Upper lobe of left lung (tissue), 6 donors: ENCODE results near the gene SDK1. TPM values are rescaled to one million over a fixed set of nuclear protein-coding genes. Genes with fewer than 3 reads are reported as not detected.

Source experiments
- ATAC-seq, 2 donors: fragments of 200-7000 bp; cut with Tn5 transposase; one replicate each; pipeline ENCODE4 v1.9.1; 2022; ENCODE audit warnings: mild to moderate bottlenecking in 2 of 2, moderate library complexity in 2 of 2; ENCODE audit not compliant: low FRiP score in 2 of 2
- DNase-seq, 2 donors: peaks; one replicate each; pipeline ENCODE4 v3.0.0-alpha.2; 2019 to 2020
- H3K27ac ChIP-seq, 4 donors: fragments of 200-600 bp; sonication (generic); one replicate each; pipeline ENCODE4 v1.5.1; 2016 to 2019
- H3K27me3 ChIP-seq, 4 donors: fragments of 200-600 bp; sonication (generic); one replicate each; pipeline ENCODE4 v1.5.1; 2017 to 2019
- H3K36me3 ChIP-seq, 4 donors: fragments of 200-600 bp; sonication (generic); one replicate each; pipeline ENCODE4 v1.5.1; 2016 to 2019
- H3K4me1 ChIP-seq, 4 donors: fragments of 200-600 bp; sonication (generic); one replicate each; pipeline ENCODE4 v1.5.1; 2018 to 2019
- H3K4me3 ChIP-seq, 4 donors: fragments of 200-600 bp; sonication (generic); one replicate each; pipeline ENCODE4 v1.5.1; 2017 to 2019; ENCODE audit warnings: mild to moderate bottlenecking in 2 of 4, moderate library complexity in 1 of 4
- H3K9me3 ChIP-seq, 4 donors: fragments of 200-600 bp; sonication (generic); one replicate each; pipeline ENCODE4 v1.5.1; 2018 to 2019
- EP300 ChIP-seq, 4 donors: sonication (generic); formaldehyde crosslinking; IDR thresholded peaks; one replicate each; pipeline ENCODE4 v1.5.1; 2017; ENCODE audit warnings: antibody characterized with exemption in 4 of 4, control low read depth in 2 of 4
- POLR2A ChIP-seq, 4 donors: fragments of 450-650 bp; IDR thresholded peaks; one replicate each; pipeline ENCODE4 v1.5.1; 2016 to 2017; ENCODE audit warnings: antibody characterized with exemption in 4 of 4, mild to moderate bottlenecking in 2 of 4
- POLR2AphosphoS5 ChIP-seq, 2 donors: sonication (generic); formaldehyde crosslinking; IDR thresholded peaks; one replicate each; pipeline ENCODE4 v1.5.1; 2017; ENCODE audit warnings: antibody characterized with exemption in 2 of 2
- WGBS, 2 donors: methylation state at CpG; one replicate each; pipeline ENCODE4 v1.1.5; 2017 to 2018; 5-methylcytosine and 5-hydroxymethylcytosine counted together
- total RNA-seq, 6 donors: library from RNA; depleted of rRNA in 4 of 6; stranded (reverse); fragments of >200 nt in 4 of 6; gene quantifications; one replicate each; pipeline versions ENCODE4 v1.1.0 to v1.2.1, GENCODE V29; 2016 to 2021
- TF ChIP-seq, protein P1 (sequence below), 6 experiments: fragments of 450-650 bp in 4 of 6; fragments of 200-600 bp in 2 of 6; sonication (generic) in 2 of 6; IDR thresholded peaks; one replicate each; pipeline ENCODE4 v1.5.1; 2016 to 2019; ENCODE audit warnings: antibody characterized with exemption in 6 of 6
- donor health status: DM: no; HTN: no; CAD: no; lungs with moderate emphysema.
- donor health status: DM: no; HTN: yes; CAD: no; lungs with severe emphysema.

The SDK1 gene
- total RNA-seq, 6 donors from 2014 or later = 9.3 to 90.1 (median 11.8) TPM

DNA sequence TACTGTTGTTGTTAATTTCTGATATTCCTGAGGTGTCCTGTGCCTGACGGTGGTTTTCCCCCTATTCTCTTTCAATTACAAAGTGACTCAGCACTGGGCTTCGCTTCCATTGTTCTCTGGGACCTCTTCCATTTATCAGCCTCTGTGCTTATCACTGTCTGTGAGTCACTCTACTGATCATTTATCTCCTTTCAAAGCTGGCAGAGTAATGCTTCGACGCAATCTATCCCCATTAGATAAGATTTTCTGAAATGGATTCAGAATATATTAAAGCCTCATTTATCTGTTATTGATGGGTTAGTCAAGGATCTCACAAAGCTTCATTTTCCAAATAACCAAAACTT is 679.2 kb downstream of the SDK1 start:
- no peaks in the 10 kb centered on the region for H3K36me3 ChIP-seq
- TF ChIP-seq POLR2AphosphoS5 (IDR thresholded peaks at IDR 0.05) (no peak), POLR2A (IDR thresholded peaks at IDR 0.05) (no peak), EP300 (IDR thresholded peaks at IDR 0.05) (no peak)
- TF ChIP-seq, protein P1, sequence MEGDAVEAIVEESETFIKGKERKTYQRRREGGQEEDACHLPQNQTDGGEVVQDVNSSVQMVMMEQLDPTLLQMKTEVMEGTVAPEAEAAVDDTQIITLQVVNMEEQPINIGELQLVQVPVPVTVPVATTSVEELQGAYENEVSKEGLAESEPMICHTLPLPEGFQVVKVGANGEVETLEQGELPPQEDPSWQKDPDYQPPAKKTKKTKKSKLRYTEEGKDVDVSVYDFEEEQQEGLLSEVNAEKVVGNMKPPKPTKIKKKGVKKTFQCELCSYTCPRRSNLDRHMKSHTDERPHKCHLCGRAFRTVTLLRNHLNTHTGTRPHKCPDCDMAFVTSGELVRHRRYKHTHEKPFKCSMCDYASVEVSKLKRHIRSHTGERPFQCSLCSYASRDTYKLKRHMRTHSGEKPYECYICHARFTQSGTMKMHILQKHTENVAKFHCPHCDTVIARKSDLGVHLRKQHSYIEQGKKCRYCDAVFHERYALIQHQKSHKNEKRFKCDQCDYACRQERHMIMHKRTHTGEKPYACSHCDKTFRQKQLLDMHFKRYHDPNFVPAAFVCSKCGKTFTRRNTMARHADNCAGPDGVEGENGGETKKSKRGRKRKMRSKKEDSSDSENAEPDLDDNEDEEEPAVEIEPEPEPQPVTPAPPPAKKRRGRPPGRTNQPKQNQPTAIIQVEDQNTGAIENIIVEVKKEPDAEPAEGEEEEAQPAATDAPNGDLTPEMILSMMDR (IDR thresholded peaks at IDR 0.05) = no peak
- no peaks in the 10 kb centered on the region for H3K27me3 ChIP-seq
- no peak overlapping the region for H3K27ac ChIP-seq
- no peak overlapping the region for H3K4me3 ChIP-seq
- H3K4me1 ChIP-seq = no peaks in the 10 kb centered on the region
- H3K9me3 ChIP-seq = no peaks in the 10 kb centered on the region
- 53 to 56% methylated on average over 4 of the region's 4 CpGs for WGBS, 2 donors
- peak in 1 of 2 donors; percentile 53 for ATAC-seq
- DNase-seq = no peak

DNA sequence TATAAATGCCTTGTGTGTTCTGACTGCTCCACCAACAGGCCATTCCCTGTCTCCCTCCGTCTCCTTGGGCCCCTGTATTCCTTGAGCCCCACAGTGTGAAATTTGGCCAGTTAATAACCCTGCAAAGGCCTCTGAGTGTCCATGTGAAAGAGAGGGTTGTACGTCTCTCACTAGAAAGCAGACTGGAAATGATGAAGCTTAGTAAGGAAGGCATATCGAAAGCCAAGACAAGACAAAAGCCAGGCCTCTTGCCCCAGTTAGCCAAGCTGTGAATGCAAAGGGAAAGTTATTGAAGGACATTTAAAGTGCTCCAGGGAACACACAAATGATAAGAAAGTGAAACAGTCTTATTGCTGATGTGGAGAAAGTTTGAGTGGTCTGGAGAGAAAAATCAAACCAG is 680.2 kb downstream of the SDK1 start:
- H3K36me3 ChIP-seq = no peaks in the 10 kb centered on the region
- H3K27me3 ChIP-seq = no peaks in the 10 kb centered on the region
- DNase-seq (no peak), ATAC-seq (no peak)
- no peak overlapping the region for H3K27ac ChIP-seq
- TF ChIP-seq EP300 (IDR thresholded peaks at IDR 0.05) (no peak), POLR2A (IDR thresholded peaks at IDR 0.05) (no peak), POLR2AphosphoS5 (IDR thresholded peaks at IDR 0.05) (no peak)
- TF ChIP-seq, protein P1 (IDR thresholded peaks at IDR 0.05) = no peak
- no peaks in the 10 kb centered on the region for H3K9me3 ChIP-seq
- 80 to 92% methylated on average over 3 of the region's 3 CpGs for WGBS, 2 donors
- no peak overlapping the region for H3K4me3 ChIP-seq
- H3K4me1 ChIP-seq = no peaks in the 10 kb centered on the region

DNA sequence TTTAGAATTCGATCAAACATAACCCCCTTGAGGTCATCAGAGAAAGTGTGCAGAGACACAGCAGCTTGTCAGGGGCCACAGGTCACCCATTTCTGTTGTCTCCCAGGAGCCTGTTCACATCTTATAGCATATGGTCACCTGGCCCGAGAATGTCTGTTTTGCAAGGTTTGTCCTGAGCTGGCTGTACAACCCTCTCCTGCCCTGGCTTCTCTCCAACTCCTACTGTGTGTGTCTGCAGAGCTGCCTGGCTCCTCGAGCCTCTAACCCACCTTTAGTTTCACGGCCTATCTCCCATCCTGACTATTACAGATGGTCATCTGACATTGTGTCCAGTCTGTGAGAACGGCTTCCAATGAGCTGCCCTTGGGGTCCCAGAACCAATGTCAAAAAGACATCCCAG is 683.4 kb downstream of the SDK1 start:
- no peak overlapping the region for H3K27ac ChIP-seq
- H3K36me3 ChIP-seq = no peaks in the 10 kb centered on the region
- H3K4me3 ChIP-seq = no peak overlapping the region
- DNase-seq = no peak
- ATAC-seq = no peak
- H3K27me3 ChIP-seq = no peaks in the 10 kb centered on the region
- H3K9me3 ChIP-seq = no peaks in the 10 kb centered on the region
- TF ChIP-seq POLR2AphosphoS5 (IDR thresholded peaks at IDR 0.05) (no peak), POLR2A (IDR thresholded peaks at IDR 0.05) (no peak), EP300 (IDR thresholded peaks at IDR 0.05) (no peak)
- TF ChIP-seq, protein P1 (IDR thresholded peaks at IDR 0.05) = no peak
- 79 to 80% methylated on average over 5 of the region's 5 CpGs for WGBS, 2 donors
- H3K4me1 ChIP-seq = no peaks in the 10 kb centered on the region

DNA sequence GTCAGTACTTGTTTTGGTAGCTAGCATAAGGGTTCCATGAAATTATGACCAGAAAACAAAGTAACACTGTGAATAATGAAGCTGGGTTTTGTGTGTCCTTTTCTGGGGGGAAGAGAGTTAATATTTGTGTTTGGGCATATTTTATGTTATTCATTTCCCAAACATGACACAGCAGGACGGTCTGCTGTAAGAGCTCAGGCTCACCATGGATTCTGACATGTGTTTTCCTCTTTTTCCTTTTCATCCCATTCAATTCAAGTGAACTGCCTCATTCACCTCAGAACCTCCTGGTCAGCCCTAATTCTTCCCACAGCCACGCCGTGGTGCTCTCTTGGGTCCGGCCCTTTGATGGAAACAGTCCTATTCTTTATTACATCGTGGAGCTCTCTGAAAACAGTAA is 685.9 kb downstream of the SDK1 start:
- H3K36me3 ChIP-seq = no peaks in the 10 kb centered on the region
- no peak overlapping the region for H3K27ac ChIP-seq
- H3K4me3 ChIP-seq = no peak overlapping the region
- 79 to 80% methylated on average over 5 of the region's 5 CpGs for WGBS, 2 donors
- ATAC-seq = no peak
- DNase-seq = no peak
- H3K4me1 ChIP-seq = no peaks in the 10 kb centered on the region
- H3K9me3 ChIP-seq = no peaks in the 10 kb centered on the region
- H3K27me3 ChIP-seq = no peaks in the 10 kb centered on the region
- TF ChIP-seq POLR2AphosphoS5 (IDR thresholded peaks at IDR 0.05) = no peak

DNA sequence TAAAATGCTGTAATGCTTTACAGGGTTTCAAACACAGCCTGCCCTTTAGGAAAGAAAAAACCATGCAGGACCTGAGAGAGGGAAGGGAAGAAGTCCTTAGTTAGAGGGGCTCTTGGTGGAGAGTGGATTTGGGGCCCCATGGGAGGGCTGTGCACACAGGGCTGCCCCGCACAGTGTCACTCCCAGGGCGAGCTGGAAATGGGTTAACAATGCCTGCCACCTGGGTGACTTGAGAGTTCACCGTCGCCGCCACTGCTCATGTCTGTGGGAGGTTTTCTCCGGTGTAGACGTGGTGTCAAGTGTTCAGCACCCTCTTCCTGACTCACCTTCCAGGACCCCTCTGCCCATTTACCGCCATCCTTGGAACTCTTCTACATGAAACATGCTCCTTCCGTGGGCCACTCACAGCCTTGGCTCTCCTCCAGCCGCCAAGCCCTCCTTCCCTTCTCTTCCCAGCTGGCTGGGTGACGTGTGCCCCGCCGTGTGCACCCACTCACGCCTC is 686.4 kb downstream of the SDK1 start:
- ATAC-seq = no peak
- TF ChIP-seq POLR2AphosphoS5 (IDR thresholded peaks at IDR 0.05) = no peak
- TF ChIP-seq POLR2A (IDR thresholded peaks at IDR 0.05) = no peak
- TF ChIP-seq, protein P1 (IDR thresholded peaks at IDR 0.05) = no peak
- TF ChIP-seq EP300 (IDR thresholded peaks at IDR 0.05) = no peak
- no peaks in the 10 kb centered on the region for H3K27me3 ChIP-seq
- no peak overlapping the region for H3K4me3 ChIP-seq
- WGBS, 2 donors = 83 to 86% methylated on average over 13 to 14 of the region's 14 CpGs
- no peaks in the 10 kb centered on the region for H3K4me1 ChIP-seq
- DNase-seq = no peak
- H3K9me3 ChIP-seq = no peaks in the 10 kb centered on the region
- H3K27ac ChIP-seq = no peak overlapping the region
- H3K36me3 ChIP-seq = no peaks in the 10 kb centered on the region
